ENCODE measurements around the gene CILP2.

CILP2 gene

DNA sequence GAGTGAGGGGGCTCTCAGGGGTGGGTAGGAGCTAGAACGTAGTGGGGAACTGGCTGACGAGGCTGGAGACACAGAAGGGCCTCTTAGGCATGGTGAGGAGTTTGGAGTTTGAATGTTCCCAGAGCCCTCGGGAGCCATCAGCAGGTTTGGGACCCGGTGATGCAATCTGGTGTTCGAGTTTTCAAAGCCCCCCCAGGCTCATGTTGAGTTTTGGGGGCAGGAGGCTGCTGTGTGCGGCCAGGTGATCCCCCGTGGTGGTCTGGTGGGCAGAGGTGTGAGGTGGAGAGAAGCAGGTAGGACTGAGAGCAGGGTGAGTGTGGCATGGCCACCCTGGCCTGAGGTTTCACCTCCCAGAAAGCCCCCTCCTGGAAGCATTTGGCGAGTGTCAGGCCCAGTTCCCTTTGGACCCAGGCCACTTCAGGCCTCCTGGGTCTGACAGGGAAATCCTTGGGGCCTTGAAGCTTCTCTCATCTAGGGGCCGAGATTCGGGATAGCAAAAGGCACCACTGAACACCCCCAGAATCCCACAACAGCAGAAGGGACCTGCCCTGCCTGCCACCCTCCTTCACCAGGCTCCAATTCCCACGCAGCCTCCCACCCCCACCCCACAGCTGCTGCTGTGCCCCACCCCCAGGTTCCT lies 8.2 kb upstream of the CILP2 start:
- DNase-seq, result no peak

DNA sequence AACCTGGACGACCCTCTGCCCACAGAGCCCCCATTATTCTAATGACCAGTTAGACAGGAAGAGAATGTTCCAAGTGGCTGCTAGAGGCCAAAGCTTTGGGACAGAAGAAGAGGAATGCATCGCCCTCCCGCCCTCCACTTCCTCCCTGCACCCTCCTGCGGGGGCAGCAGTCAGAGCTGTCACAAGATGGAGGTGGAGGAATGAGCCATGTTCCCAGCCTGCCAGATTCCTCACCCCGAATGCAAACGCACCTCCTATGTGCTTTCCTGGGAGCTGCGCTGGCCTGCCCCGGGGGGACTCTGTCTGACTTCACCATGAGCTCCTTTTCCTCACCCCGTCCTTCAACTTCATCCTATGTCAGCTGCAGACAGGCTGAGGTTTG lies 7.7 kb upstream of the CILP2 start:
- no peak for DNase-seq

DNA sequence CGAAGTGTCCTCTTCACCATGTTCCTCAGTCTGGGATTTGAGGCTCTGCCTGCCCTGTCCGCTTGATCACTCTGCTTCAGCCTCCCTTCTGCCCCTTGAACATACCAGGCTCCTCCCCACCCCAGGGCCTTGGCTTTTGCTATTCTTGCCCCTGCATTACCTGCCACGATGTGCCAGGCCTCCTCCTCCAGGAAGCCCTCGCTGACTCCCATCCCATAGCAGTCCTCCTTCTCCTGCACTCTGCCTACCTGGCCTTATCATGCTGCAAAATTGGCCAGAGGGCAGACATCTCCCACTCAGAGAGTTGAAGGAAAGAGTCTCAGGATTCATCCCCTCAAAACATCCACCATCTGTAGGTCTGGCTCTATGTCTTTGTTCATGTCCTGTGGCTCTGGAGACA lies 7.2 kb upstream of the CILP2 start:
- DNase-seq, result no peak

DNA sequence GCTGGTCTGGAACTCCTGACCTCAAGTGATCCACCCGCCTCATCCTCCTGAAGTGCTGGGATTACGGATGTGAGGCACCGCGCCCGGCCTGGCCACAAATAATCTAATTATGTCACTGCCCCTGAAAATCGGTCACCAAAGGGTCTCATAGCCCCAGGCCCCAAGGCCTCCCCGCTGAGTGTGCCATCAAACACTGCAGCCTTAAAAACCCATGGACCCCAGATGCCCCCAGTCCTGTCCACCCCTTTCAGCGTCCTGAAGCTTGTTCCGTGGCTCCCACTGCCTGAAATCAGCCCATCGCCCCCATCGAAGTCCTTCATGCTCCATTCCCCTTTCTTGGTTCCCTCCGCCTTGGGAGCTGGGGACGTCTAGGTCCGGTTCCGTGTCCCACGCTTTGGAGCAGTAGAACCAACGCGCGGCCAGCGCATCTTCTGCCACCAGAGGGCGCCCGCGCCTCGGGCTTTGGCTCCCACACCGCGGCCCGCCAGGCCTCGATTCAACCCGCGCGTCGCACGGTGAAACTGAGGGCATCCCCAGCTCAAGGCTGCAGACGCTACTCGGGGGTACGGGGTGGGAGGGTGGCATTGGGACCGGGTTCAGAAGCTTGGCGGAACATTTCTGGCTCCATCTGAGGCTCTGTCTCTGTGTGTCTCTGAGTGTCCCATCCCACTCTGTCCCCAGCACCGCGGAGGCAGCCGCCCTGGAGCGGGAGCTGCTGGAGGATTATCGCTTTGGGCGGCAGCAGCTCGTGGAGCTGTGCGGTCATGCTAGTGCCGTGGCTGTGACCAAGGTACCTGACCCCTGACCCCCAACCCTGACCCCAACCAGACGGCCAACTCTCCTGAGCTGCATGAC lies 5.9 kb upstream of the CILP2 start:
- DNase-seq, result peak; percentile 59 to 60

DNA sequence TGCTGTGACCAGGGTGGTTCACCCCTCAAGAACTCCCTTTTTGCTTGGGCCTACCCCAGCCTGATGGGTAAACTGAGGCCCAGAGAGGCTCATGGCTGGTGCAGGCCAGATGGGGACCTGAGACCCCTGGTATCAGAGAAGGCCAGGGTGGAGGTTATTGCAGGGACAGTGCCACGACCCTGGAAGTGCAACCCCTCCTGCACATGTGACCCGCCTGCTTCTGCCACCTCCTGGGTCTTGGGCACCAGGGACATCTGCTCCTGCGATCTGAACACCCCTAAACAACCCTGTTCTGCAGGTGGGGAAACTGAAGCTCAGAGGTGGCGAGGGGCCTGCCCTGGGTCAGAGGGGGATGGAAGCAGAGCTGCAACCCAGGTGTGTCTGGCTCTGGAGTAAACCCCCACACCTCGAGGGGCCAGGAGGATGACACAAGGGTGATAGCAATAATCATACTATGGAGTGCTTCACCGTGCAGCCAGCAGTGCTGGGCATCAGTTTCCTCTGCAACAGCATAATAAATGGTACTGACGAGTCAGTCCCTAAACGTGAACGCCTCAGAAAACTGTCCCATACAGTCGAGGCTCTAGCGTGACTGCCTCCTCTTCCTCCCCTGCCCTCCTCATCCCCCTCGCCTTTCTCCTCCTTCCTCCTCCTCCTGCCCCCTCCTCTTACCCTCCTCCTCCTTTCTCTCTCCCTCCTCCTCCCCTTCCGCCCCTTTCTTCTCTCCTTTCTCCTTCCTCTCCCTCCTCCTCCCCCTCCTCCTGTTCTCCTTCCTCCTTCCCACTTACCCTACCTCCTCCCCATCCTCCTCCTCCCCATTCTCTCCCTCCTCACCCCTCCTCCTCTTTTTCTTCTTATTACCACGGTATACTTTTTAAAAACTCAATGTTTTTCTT lies 5.0 kb upstream of the CILP2 start:
- DNase-seq, result no peak

DNA sequence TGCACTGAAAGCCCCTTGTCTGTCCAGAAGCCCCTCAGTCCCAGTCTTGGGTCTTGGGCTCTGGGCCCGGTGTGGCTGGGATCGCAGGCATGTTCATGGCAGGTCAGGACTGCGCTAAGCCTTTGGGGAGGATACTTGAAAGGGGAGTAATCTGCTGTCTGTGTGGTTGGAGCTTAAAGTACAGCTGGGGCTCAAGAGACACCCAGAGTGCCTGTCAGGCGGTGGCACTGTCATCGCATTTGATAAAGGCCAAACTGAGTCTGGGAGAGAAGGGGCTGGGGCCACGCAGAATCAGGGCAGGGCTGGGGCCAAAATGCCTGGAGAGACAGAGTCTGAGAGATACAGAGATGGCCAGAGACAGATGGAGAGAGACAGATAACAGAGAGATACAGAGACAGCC lies 4.2 kb upstream of the CILP2 start:
- DNase-seq, result no peak

DNA sequence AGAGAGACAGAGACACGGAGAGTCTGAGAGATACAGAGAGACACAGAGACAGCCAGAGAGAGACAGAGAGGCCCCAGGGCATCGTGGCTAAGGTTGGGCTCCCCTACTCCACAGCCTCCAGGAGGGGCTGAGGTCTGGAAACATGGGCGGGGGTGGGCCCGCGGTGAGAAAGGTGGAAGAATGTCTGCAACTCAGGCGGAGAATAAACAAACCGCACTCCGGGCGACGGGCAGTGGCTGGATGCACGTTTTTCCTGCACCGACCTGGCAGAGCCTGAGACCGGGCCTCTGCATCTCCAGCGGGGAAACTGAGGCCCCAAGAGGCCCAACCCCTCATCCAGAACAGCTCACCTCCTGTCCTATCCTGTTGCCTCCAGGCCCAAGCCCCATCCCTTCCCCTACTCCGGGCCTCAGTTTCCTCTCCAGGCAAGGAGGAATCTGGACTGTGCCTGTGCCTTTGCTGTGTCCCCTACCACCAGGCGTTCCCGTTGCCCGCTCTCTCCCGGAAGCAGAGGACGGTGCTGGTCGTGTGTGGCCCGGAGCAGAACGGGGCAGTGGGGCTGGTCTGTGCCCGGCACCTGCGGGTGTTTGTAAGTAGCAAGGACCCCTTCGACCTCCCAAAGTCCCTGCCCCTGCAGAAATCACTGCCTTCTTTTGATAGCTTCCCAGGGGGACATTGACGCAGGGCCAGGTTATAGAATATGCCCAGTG lies 3.4 kb upstream of the CILP2 start:
- no peak for DNase-seq

DNA sequence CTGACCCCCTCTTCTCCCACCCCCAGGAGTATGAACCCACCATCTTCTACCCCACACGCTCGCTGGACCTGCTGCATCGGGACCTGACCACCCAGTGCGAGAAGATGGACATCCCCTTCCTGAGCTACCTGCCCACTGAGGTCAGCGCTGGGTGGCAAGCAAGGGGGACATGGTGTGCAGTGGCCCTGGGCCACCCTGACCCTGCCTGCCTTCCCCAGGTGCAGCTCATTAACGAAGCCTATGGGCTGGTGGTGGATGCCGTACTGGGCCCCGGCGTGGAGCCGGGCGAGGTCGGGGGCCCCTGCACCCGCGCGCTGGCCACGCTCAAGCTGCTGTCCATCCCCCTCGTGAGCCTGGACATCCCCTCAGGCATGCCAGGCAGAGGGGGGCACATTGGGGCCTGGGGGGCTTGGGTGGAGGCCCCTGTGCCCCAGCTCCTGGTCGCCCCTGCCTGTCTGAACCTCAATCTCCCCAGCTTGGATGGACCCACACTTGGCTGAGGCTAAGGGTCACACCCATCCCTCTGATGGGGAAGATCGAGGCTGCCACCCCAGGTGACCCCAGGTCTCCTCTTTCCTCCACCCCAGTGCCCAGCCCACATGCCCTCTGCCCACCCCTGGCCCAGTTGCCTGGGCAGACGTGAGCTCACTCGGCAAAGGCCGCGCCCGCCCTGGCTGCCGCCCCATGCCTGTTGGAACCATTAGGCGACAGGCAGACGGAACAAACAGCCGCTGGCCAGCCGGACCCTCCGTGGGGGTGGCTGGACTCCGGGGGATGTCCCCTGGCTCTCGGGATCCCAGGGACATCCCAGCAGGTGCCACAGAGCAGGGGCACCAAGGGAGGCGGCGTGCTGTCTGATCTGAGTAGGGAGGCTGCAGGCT lies 2.5 kb upstream of the CILP2 start:
- no peak for DNase-seq

DNA sequence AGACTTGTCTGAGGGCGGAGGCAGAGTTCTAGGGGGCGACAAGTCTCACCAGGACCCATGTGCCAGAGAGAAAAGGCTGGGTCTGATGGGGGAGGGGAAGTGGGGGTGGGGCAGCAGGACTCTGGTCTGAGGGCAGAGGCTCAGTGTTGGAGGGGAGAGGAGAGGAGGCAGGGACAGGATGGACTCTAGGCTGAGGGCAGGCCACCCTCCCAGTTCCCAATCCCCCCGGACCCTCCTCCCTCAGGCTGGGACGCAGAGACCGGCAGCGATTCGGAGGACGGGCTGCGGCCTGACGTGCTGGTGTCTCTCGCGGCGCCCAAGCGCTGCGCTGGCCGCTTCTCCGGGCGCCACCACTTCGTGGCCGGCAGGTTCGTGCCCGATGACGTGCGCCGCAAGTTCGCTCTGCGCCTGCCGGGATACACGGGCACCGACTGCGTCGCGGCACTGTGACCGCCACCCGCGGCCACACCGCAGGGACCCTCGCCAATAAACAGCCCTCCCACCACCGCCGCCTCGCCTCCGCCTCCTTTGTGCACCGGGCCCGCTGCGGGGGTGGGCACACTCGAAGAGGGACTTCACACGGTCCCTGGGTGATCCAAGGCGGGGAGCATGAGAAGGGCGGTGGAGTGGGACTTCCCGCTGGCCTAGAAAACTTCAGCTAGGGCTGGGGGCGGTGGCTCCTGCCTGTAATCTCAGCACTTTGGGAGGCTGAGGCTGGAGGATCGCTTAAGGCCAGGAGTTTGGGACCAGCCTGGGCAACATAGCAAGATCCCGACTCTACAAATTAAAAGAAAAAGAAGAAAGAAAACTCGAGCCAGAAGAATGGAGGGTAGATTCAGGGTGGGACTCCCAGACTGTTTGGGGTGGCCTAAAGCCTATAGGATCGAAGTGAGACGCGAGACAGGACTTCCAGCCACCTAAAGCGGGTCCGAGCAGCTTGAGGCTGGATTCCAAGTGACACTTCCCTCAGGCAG lies 703 bp upstream of the CILP2 start:
- DNase-seq, result no peak

DNA sequence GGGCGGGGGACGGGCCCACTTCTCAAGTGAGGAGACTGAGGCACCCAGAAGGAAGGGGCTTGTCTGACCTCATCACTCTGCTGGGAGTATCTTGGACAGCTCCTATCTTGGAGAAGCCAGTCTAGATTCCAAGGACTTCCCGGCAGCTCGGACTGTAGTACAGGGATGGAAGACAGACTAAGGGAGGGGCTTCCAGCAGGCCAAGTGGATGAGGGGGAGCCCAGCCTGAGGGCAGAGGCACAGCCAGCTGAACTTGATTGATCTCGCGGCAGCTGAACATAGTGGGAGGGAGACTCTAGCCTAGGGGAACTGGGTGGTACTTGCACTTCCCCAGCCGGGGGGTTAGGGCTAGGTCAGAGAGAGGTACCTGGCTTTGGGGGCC lies 711 bp downstream of the CILP2 start:
- DNase-seq, result no peak

DNA sequence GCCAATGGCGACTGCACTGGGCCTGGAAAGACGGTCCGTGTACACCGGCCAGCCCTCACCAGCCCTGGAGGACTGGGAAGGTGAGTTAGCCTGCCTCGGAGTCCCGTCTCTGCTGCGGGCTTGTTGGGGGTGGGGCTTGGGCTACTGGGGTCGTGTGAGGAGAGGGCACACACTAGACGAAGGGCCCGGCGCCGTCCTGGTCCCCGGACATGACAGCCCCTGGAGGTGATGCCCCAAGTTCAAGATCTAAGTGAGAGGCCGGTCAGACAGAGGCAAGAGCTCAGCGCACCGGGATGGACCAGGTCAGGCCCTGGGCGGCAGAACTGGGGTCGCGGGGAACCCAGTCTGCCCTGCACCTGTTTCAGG lies 1.6 kb downstream of the CILP2 start:
- no peak for DNase-seq

DNA sequence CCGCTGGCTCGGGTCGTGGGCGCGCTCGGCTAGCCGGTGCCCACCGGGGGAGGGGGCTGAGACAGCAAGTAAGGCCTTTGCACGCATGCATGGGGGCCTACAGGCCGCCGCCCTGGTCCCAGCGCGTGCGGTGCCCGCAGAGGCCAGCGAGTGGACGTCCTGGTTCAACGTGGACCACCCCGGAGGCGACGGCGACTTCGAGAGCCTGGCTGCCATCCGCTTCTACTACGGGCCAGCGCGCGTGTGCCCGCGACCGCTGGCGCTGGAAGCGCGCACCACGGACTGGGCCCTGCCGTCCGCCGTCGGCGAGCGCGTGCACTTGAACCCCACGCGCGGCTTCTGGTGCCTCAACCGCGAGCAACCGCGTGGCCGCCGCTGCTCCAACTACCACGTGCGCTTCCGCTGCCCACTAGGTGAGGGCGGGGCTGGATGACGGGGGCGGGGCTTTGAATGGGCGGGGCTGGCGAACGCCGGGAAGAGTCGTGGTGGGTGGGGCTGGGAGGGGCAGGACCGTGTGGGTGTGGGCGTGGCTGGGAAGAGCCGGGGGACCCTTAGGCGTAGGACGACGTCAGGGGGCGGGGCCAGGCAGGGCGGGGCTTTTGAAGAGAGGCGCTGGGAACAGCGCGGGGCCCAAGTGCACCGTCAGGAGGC lies 2.1 kb downstream of the CILP2 start:
- DNase-seq, result no peak

DNA sequence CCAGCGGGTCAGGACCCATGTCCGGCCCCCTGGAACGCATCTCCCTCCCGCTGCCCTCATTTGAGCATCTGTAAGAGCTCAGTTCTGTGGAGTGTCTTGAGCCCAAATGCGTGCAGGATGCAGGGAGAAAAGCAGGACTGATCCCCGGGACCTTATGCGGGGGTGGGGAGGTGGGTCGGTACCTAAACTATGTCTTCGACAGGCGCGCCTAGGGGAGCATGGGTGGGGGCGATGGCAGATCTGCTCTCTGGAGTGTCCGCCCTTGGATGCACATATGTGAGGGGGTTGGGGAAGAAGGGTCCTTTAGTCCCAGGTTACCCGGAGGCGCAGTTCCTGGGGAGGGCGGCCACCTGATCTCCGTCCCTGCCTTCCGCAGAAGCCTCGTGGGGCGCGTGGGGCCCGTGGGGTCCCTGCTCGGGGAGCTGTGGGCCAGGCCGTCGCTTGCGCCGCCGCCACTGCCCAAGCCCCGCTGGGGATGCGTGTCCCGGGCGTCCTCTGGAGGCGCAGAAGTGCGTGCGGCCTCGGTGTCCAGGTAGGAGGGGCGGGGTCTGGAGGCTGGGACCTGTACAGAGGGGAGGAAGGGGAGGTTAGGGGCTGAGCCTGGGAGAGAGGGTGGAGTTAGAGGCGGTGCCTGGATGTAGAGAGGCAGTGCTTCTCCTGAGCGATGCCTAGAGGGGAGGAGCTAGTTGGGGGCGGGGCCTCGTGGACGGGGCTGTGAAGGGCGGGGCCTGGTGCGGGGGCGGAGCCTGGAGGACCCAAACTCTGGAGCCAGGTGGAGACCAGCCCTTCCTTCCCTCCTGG lies 2.9 kb downstream of the CILP2 start:
- no peak for DNase-seq

DNA sequence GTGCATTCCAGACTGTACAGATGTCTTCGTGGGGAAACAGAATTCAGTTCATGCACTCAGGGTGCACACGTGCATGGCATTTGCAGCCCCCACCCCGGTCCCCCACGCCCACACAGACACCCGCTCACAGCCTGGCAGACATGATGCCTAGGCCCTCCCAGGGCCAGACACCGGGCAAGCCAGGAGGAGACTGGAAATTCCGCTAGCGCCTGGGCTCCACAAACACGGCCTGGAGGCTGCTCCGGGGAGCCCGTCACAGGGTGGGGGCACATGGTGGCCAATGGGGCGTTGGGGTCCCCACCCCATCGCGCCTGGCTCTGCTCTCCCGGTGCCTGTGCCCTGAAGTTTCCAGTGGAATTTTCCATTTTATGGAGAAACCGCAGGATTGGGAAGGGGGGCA lies 3.6 kb downstream of the CILP2 start:
- no peak for DNase-seq

DNA sequence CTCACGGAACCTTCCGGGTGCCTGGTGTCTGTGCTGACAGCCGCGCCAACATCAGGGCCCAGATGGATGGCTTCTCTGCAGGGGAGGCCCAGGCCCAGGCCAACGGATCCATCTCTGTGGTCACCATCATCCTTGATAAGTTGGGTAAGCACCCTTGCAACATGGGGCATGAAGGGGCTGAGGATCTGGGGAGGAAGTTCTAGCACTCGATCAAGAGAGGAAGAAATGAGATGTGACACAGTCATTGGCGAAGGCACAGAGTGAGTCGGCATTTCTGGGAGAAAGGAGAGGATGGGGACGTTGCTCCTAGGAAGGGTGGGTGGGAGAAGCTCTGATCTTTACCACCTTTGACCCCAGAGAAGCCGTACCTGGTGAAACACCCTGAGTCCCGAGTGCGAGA lies 4.4 kb downstream of the CILP2 start:
- DNase-seq, result no peak

DNA sequence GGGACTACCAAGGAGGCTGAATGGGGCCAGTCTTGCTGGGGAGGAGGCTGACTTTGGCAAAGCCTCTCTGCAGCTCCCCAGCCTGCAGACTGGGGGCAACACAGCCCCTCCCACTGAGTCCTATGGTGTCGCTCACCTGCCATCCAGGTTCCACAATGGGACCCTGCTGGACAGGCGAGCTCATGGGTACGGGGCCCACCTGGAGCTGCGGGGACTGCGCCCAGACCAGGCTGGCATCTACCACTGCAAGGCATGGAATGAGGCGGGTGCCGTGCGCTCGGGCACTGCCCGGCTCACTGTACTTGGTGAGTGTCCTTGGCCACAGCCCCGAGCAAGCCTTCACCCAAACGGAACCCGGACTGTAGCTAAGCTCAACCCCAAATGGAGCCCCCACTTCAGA lies 5.0 kb downstream of the CILP2 start:
- DNase-seq, result no peak

DNA sequence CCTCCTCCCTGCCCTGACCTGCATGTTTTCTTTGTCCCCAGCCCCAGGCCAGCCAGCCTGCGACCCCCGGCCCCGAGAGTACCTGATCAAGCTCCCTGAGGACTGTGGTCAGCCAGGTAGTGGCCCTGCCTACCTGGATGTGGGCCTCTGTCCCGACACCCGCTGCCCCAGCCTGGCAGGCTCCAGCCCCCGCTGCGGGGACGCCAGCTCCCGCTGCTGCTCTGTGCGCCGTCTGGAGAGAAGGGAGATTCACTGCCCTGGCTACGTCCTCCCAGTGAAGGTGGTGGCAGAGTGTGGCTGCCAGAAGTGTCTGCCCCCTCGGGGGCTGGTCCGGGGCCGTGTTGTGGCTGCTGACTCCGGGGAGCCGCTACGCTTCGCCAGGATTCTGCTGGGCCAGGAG lies 5.6 kb downstream of the CILP2 start:
- DNase-seq, result no peak

DNA sequence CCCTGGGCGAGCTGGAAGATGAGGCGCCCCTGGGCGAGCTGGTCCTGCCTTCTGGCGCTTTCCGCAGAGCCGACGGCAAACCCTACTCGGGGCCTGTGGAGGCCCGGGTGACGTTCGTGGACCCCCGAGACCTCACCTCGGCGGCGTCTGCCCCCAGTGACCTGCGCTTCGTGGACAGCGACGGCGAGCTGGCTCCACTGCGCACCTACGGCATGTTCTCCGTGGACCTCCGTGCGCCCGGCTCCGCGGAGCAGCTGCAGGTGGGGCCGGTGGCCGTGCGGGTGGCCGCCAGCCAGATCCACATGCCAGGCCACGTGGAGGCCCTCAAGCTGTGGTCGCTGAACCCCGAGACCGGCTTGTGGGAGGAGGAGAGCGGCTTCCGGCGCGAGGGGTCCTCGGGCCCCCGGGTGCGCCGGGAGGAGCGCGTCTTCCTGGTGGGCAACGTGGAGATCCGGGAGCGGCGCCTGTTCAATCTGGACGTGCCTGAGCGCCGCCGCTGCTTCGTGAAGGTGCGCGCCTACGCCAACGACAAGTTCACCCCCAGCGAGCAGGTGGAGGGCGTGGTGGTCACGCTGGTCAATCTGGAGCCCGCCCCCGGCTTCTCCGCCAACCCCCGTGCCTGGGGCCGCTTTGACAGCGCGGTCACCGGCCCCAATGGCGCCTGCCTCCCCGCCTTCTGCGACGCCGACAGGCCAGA lies 6.3 kb downstream of the CILP2 start:
- no peak for DNase-seq

All from NCI-H2081 (cell line).